Hematopoietic multipotent progenitor cell treated with erythropoietin and hydrocortisone succinate and interleukin-3 and kit ligand, for 6 days (in vitro differentiated cells): ENCODE results near the gene FAM3D.
A peak's percentile ranks its signal among the peaks of the same experiment; 100 is the strongest.

ENCODE experiments used
- DNase-seq: peaks from one replicate; pipeline ENCODE4 v3.0.0-alpha.2; 2015

The FAM3D gene

GRCh38 chr3:58652624-58653023, 13.9 kb downstream of the FAM3D start:
- no peak for DNase-seq

- no peak for DNase-seq
Measured at GRCh38 chr3:58651276-58651675, 15.3 kb downstream of the FAM3D start.

GRCh38 chr3:58647381-58648141, 19.0 kb downstream of the FAM3D start:
- peak; percentile 45 for DNase-seq

GRCh38 chr3:58646503-58646902, 20.1 kb downstream of the FAM3D start:
- DNase-seq: no peak

- DNase-seq: no peak
Measured at GRCh38 chr3:58645726-58646125, 20.8 kb downstream of the FAM3D start.

GRCh38 chr3:58642846-58643245, 23.7 kb downstream of the FAM3D start:
- DNase-seq: no peak

- DNase-seq: peak; percentile 83
Measured at GRCh38 chr3:58640700-58641372, 25.7 kb downstream of the FAM3D start.

GRCh38 chr3:58639842-58640241, 26.7 kb downstream of the FAM3D start:
- DNase-seq: no peak

GRCh38 chr3:58639001-58639400, 27.6 kb downstream of the FAM3D start:
- DNase-seq: no peak

- DNase-seq: no peak
Measured at GRCh38 chr3:58638591-58638990, 28.0 kb downstream of the FAM3D start.

GRCh38 chr3:58637509-58637908, 29.1 kb downstream of the FAM3D start:
- no peak for DNase-seq

GRCh38 chr3:58635371-58636285, 30.9 kb downstream of the FAM3D start:
- no peak for DNase-seq

- DNase-seq: no peak
Measured at GRCh38 chr3:58633157-58633865, 33.3 kb downstream of the FAM3D start.

- DNase-seq: no peak
Measured at GRCh38 chr3:58631742-58632141, 34.8 kb downstream of the FAM3D start.

GRCh38 chr3:58630710-58631092, 35.9 kb downstream of the FAM3D start:
- no peak for DNase-seq

GRCh38 chr3:58630076-58630709, 36.4 kb downstream of the FAM3D start:
- DNase-seq: peak; percentile 71

- no peak for DNase-seq
Measured at GRCh38 chr3:58629629-58630028, 36.9 kb downstream of the FAM3D start.

GRCh38 chr3:58628823-58629562, 37.6 kb downstream of the FAM3D start:
- no peak for DNase-seq

- DNase-seq: no peak
Measured at GRCh38 chr3:58627941-58628340, 38.6 kb downstream of the FAM3D start.

- no peak for DNase-seq
Measured at GRCh38 chr3:58627570-58627885, 39.0 kb downstream of the FAM3D start.

- DNase-seq: no peak
Measured at GRCh38 chr3:58626841-58627569, 39.6 kb downstream of the FAM3D start.
